Upper lobe of right lung (tissue), 1 donor: Measurements from ENCODE around the gene DECR2. TPM values are rescaled to one million over a fixed set of nuclear protein-coding genes. Genes with fewer than 3 reads are reported as not detected.

Source experiments
- ATAC-seq: fragments of 200-7000 bp; cut with Tn5 transposase; one replicate; pipeline ENCODE4 v1.9.1; 2020; ENCODE audit warnings: mild to moderate bottlenecking, moderate library complexity
- DNase-seq: peaks from one replicate; pipeline ENCODE4 v3.0.0-alpha.2; 2020
- H3K27ac ChIP-seq: fragments of 200-600 bp; one replicate; pipeline ENCODE4 v1.8.0; 2022
- H3K27me3 ChIP-seq: fragments of 200-600 bp; one replicate; pipeline ENCODE4 v1.8.0; 2022; ENCODE audit warnings: mild to moderate bottlenecking
- H3K36me3 ChIP-seq: fragments of 200-600 bp; one replicate; pipeline ENCODE4 v1.8.0; 2022
- H3K4me1 ChIP-seq: fragments of 200-600 bp; one replicate; pipeline ENCODE4 v1.8.0; 2022
- H3K4me3 ChIP-seq: fragments of 200-600 bp; one replicate; pipeline ENCODE4 v1.8.0; 2022; ENCODE audit warnings: mild to moderate bottlenecking
- H3K9me3 ChIP-seq: fragments of 200-600 bp; one replicate; pipeline ENCODE4 v1.8.0; 2022
- intact Hi-C: fragments of 100-400 bp; cut with DNase I; formaldehyde crosslinking; loops from one replicate; pipeline ENCODE4 v1.11.0; 2022
- total RNA-seq: library from RNA; stranded (reverse); fragmentation: NEBNext Ultra II Directional; extraction: Animal tissue kit (Norgen Biotek cat#: 25700); gene quantifications from one replicate; pipeline ENCODE4 v1.2.1, GENCODE V29; 2021
- TF ChIP-seq, protein P1 (sequence below): fragments of 200-600 bp; IDR thresholded peaks from one replicate; pipeline ENCODE4 v1.8.0; 2022; ENCODE audit warnings: antibody characterized with exemption
- donor health status: DM: no; HTN: yes; CAD: no; lungs with severe emphysema.

The DECR2 gene
- total RNA-seq, 1 donor from 2014 or later = 14.2 TPM

DNA sequence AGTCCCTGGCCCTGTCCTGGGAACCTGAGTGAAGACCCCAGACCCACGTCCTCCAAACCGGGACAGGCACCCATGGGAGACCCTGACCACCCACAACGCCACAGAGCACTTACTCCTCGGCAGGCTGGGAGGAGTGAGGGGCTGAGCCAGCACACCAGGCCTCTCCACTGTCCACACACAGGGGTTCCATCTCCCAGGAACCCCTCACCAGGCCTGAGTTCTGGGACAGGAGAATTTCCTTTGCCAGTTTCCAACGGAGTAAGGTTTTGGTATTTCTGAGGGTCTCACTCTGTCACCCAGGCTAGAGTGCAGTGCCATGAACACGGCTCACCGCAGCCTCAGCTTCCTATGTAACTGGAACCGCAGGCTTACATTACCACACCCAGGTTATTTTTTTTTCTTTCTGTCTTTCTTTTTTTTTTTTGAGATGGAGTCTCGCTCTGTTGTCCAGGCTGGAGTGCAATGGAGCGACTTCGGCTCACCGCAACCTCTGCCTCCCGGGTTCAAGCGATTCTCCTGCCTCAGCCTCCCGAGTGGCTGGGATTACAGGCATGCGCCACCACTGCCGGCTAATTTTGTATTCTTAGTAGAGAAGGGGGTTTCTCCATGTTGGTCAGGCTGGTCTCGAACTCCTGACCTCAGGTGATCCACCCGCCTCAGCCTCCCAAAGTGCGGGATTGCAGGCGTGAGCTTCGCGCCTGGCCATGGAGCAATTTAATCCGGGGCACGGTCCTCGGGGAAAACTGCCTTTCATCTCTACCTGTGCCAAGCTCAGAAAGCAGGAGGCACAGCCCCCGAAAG lies 21.5 kb upstream of the DECR2 start:
- TF ChIP-seq, protein P1, sequence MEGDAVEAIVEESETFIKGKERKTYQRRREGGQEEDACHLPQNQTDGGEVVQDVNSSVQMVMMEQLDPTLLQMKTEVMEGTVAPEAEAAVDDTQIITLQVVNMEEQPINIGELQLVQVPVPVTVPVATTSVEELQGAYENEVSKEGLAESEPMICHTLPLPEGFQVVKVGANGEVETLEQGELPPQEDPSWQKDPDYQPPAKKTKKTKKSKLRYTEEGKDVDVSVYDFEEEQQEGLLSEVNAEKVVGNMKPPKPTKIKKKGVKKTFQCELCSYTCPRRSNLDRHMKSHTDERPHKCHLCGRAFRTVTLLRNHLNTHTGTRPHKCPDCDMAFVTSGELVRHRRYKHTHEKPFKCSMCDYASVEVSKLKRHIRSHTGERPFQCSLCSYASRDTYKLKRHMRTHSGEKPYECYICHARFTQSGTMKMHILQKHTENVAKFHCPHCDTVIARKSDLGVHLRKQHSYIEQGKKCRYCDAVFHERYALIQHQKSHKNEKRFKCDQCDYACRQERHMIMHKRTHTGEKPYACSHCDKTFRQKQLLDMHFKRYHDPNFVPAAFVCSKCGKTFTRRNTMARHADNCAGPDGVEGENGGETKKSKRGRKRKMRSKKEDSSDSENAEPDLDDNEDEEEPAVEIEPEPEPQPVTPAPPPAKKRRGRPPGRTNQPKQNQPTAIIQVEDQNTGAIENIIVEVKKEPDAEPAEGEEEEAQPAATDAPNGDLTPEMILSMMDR = no peak
- DNase-seq = no peak
- Histone ChIP-seq H3K27ac (peak overlapping the region; percentile 58), H3K4me1 (peaks cover 29% of the 10 kb centered on the region), H3K4me3 (peak overlapping the region; percentile 93), H3K36me3 (peaks cover 22% of the 10 kb centered on the region), H3K9me3 (no peaks in the 10 kb centered on the region), H3K27me3 (no peaks in the 10 kb centered on the region)
- no peak for ATAC-seq
- intact Hi-C loops = no loop called here

DNA sequence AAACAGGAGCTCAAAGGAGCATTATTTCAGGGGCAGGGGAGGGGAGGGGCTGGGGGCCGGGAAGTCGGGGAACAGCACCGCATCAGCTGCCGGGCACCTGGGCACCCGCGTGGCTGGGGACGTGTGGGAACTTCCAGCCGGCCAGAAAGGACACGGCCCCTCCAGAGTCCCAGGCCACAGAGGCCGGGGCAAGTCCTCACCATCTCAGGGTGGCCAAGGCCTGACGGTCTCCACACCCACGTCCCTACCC lies 21.0 kb upstream of the DECR2 start:
- Histone ChIP-seq H3K4me3 (peak overlapping the region; percentile 93), H3K27ac (peak overlapping the region; percentile 66), H3K9me3 (no peaks in the 10 kb centered on the region), H3K36me3 (peaks cover 18% of the 10 kb centered on the region), H3K27me3 (no peaks in the 10 kb centered on the region), H3K4me1 (peaks cover 29% of the 10 kb centered on the region)
- intact Hi-C loops = no loop called here
- ATAC-seq (peak; percentile 6), DNase-seq (no peak)
- TF ChIP-seq, protein P1 = no peak

DNA sequence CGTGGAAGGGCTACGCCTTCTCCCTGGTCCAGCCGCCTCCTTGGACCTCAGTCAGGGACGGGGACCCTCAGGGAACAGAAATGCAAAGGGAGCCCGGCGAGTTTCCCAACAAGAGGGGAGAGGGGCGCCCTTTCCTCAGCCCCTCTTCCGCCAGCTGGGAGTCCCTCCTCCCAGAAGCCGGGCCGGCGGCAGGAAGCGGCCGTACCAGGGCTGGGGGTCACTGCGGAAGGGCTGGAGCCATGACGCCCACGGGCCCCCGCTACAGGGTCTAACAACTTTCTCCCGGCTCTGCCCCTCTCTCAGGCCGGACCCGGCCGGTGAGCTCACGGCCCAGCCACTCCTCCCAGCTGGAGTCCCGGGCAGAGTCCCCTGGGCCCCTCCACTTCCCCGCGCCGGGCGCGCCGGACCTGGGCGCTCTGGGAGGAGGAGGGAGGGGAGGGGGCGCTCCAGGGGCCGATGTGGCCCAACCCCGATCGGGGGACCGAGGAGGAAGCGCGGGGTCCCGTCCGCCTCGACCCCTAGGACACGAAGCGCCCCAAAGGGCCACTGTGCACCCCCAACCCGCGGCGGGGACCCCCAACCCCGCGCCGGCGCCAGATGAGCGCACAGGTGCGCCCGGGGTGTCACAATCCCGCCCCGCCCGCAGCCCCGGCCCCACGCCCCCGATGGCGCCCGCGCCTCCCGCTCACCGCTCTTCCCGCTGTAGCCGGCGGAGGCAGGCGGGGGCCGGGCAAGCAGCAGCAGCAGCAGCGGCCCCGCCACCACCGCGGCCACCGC lies 20.5 kb upstream of the DECR2 start:
- H3K36me3 ChIP-seq = peaks cover 13% of the 10 kb centered on the region
- H3K4me1 ChIP-seq = peaks cover 29% of the 10 kb centered on the region
- peak; percentile 80 for DNase-seq
- intact Hi-C loops = no loop called here
- peak overlapping the region; percentile 66 for H3K27ac ChIP-seq
- no peaks in the 10 kb centered on the region for H3K9me3 ChIP-seq
- peak overlapping the region; percentile 93 for H3K4me3 ChIP-seq
- H3K27me3 ChIP-seq = no peaks in the 10 kb centered on the region
- peak; percentile 21 for ATAC-seq
- TF ChIP-seq, protein P1 = no peak

DNA sequence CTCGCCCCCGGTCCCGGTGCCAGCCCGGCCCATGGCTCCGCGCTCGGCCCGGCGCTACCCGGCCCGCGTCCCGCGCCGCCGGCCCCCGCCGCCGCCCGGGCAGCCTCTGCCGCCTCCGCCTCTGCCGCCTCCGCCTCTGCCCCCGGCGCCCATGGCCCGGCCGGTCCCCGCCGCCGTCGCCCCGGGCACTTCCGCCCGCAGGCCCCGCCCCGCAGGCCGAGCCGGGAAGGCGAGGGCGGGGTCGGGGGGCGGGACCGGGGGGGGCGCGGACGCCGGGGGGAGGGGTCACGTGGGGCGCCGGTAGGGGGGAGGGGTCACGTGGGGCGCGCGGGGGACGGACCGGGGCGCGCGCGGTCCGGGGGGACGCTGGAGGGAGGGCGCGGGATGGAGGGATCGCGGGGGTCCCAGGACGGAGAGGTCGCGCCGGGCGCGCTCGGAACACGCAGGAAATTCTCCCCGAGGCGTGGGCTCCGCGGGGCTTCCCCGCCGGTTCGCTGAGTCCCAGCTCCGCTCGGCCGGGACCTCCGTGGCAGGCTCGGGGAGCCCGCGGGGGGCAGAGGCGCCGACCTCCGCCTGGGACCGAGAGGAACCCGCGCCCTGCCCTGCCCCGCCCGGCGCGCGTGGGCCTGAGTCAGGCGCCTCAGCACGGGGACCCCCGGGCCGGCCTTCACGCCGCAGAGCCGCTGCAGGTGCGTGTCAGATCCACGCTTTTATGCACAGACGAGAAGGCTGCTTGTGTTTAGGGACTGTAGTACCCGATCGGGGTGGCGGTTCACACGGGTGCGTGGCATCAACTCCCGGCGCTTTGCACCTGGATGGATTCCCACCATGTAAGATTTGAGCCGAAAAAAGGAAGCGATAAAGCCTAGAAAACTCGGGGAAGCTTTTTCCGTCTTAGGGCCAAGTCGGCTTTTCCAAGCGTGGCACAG lies 19.6 kb upstream of the DECR2 start, which contains the start of gene PGAP6:
TSS of gene PGAP6 (minus strand) at position 190 of the 929 bp plus-strand sequence. CDS start at position 33, 157 bp downstream.
- peak; percentile 88 for DNase-seq
- Histone ChIP-seq H3K36me3 (peaks cover 4% of the 10 kb centered on the region), H3K4me1 (peaks cover 29% of the 10 kb centered on the region), H3K4me3 (peak within 1 kb of the TSS; percentile 93), H3K27ac (peak within 1 kb of the TSS; percentile 66), H3K27me3 (no peaks in the 10 kb centered on the region), H3K9me3 (no peaks in the 10 kb centered on the region)
- ATAC-seq = peak; percentile 79
- TF ChIP-seq, protein P1 = no peak
- intact Hi-C loops = no loop called here

DNA sequence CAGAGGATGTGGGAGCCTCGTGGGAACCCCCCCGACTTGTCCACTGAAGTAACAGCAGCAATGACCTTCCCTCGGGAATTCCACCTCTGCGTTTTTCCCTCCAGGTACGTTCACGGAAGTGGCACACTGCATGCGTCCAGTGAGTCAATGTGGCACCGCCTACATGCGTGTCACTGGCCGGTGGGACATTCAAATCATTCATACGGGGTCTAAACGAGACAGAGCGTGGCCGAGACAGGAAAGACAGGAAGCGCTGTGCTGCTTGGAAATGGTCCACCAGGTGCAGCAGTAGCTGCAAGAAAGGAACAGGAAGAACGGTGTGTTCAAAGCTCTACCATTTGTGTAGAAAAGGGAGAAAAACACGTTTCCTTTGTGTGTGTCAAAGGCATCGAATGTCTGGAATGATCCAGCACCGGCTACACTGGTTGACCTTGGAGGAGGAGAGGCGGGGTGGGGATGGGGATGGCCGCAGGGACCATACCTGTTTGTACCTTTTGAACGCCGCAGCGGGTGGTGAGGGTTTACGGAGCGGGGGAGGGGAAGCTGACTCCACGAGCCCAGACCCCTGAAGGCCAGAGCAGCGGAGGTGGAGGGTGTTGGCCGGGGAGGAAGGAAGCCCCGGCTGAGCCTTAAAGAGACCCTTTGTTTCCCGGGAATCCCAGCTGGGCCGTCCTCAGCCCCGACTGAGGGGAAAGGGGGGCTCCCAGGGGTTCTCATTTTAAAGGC lies 18.2 kb upstream of the DECR2 start:
- peaks cover 29% of the 10 kb centered on the region for H3K4me1 ChIP-seq
- DNase-seq (no peak), ATAC-seq (peak; percentile 12)
- intact Hi-C loops = no loop called here
- H3K4me3 ChIP-seq = peak overlapping the region; percentile 80
- H3K9me3 ChIP-seq = no peaks in the 10 kb centered on the region
- H3K36me3 ChIP-seq = no peaks in the 10 kb centered on the region
- peak overlapping the region; percentile 61 for H3K27ac ChIP-seq
- no peaks in the 10 kb centered on the region for H3K27me3 ChIP-seq
- TF ChIP-seq, protein P1 = no peak
